Spleen (tissue), 11 donors: ENCODE data around the gene WDR7. TPM values are rescaled to one million over a fixed set of nuclear protein-coding genes. Genes with fewer than 3 reads are reported as not detected.

Experiments used
- DNase-seq: peaks from one replicate; pipeline ENCODE4 v3.0.0-alpha.2; 2020
- H3K27ac ChIP-seq, 8 donors: fragments of 200-600 bp; sonication (generic) in 7 of 8; 1 replicate in 4 of 8; 2 replicates in 4 of 8; pipeline versions ENCODE4 v1.5.0 to v1.8.0; 2016 to 2021; ENCODE audit warnings: inconsistent platforms in 4 of 8, mild to moderate bottlenecking in 4 of 8, moderate library complexity in 1 of 8
- H3K27me3 ChIP-seq, 7 donors: fragments of 200-600 bp; sonication (generic) in 6 of 7; replicated peaks in 1 of 7; 1 replicate in 4 of 7; 2 replicates in 3 of 7; pipeline versions ENCODE4 v1.5.0 to v1.8.0; 2016 to 2021; ENCODE audit warnings: inconsistent platforms in 3 of 7, mild to moderate bottlenecking in 1 of 7
- H3K36me3 ChIP-seq, 6 donors: fragments of 200-600 bp; sonication (generic) in 5 of 6; 1 replicate in 4 of 6; 2 replicates in 2 of 6; pipeline versions ENCODE4 v1.5.0 to v1.8.0; 2016 to 2021; ENCODE audit warnings: inconsistent platforms in 2 of 6
- H3K4me1 ChIP-seq, 6 donors: fragments of 200-600 bp; sonication (generic) in 5 of 6; 1 replicate in 3 of 6; 2 replicates in 3 of 6; pipeline versions ENCODE4 v1.5.0 to v1.8.0; 2016 to 2021; ENCODE audit warnings: inconsistent platforms in 3 of 6
- H3K4me3 ChIP-seq, 8 donors: fragments of 200-600 bp; sonication (generic) in 7 of 8; 1 replicate in 4 of 8; 2 replicates in 4 of 8; pipeline versions ENCODE4 v1.5.0 to v1.8.0; 2016 to 2021; ENCODE audit warnings: inconsistent platforms in 4 of 8, mild to moderate bottlenecking in 4 of 8, moderate library complexity in 2 of 8
- H3K9me3 ChIP-seq, 8 donors: fragments of 200-600 bp; sonication (generic) in 7 of 8; 1 replicate in 4 of 8; 2 replicates in 4 of 8; pipeline versions ENCODE4 v1.5.0 to v1.8.0; 2016 to 2021; ENCODE audit warnings: inconsistent platforms in 4 of 8
- CTCF ChIP-seq, 11 experiments: fragments of 200-600 bp in 7 of 11; fragments of 450-650 bp in 4 of 11; sonication (generic) in 4 of 11; IDR thresholded peaks in 8 of 11; conservative IDR thresholded peaks in 3 of 11; 1 replicate in 7 of 11; 2 replicates in 4 of 11; pipeline versions ENCODE4 v1.4.0 to v1.8.0; 2016 to 2021; ENCODE audit warnings: antibody characterized with exemption in 11 of 11, inconsistent platforms in 4 of 11, mild to moderate bottlenecking in 1 of 11
- POLR2A ChIP-seq, 3 donors: fragments of 450-650 bp; IDR thresholded peaks; one replicate each; pipeline ENCODE4 v1.5.1; 2017; ENCODE audit warnings: antibody characterized with exemption in 3 of 3, mild to moderate bottlenecking in 1 of 3
- POLR2AphosphoS5 ChIP-seq, 3 donors: sonication (generic); formaldehyde crosslinking; IDR thresholded peaks; one replicate each; pipeline ENCODE4 v1.5.1; 2017; ENCODE audit warnings: antibody characterized with exemption in 3 of 3
- WGBS, 5 donors: extraction: QIAGEN DNeasy Blood & Tissue Kit in 3 of 5; methylation state at CpG; one replicate each; pipeline versions ENCODE4 v1.1.5 to v1.1.7; 2013 to 2018; 5-methylcytosine and 5-hydroxymethylcytosine counted together
- intact Hi-C: fragments of 100-400 bp; cut with DNase I; formaldehyde crosslinking; loops from one replicate; pipeline ENCODE4 v1.15.0; 2023; ENCODE audit warnings: low total_unique reads
- polyA plus RNA-seq, 3 donors: library from polyadenylated mRNA; stranded (reverse); fragments of 200-250 nt; gene quantifications; one replicate each; pipeline ENCODE4 v1.2.1, GENCODE V29; 2013
- total RNA-seq, 7 donors: library from RNA; depleted of rRNA in 3 of 7; stranded (reverse); fragments of >200 nt in 3 of 7; fragmentation: NEBNext Ultra II Directional in 4 of 7; extraction: Animal tissue kit (Norgen Biotek cat#: 25700) in 4 of 7; gene quantifications; one replicate each; pipeline versions ENCODE4 v1.1.0 to v1.2.1, GENCODE V29; 2016 to 2021
- donor health status: healthy with polysubstance abuse.
- donor health status: DM: no; HTN: no; CAD: no; lungs with moderate emphysema.
- donor health status: DM: no; HTN: no; CAD: no.
- donor health status: Bipolar disorder and iron deficiency.
- donor health status: healthy.
- donor health status: DM: no; HTN: no; CAD: no.
- donor health status: DM: yes; HTN: yes; CAD: no.

The WDR7 gene
- total and polyA plus RNA-seq, 10 donors: 2.8 to 55.9 (median 42.8) TPM

GRCh38 chr18:56627991-56628390 lies 23.2 kb upstream of the WDR7 start:
- Histone ChIP-seq H3K4me1 (peaks cover 0 to 58% (median 15%) of the 10 kb centered on the region in 6 donors), H3K9me3 (no peaks in the 10 kb centered on the region), H3K27ac (no peak overlapping the region), H3K27me3 (no peaks in the 10 kb centered on the region), H3K4me3 (no peak overlapping the region), H3K36me3 (peaks cover 0 to 62% (median 11%) of the 10 kb centered on the region in 6 donors)
- WGBS, 5 donors: 81 to 90% (median 90%) methylated on average over 2 of the region's 2 CpGs
- TF ChIP-seq CTCF (IDR thresholded peaks at IDR 0.05 in 8 of 11, conservative IDR thresholded peaks at IDR 0.05 in 3 of 11) (no peak), POLR2A (IDR thresholded peaks at IDR 0.05) (no peak), POLR2AphosphoS5 (IDR thresholded peaks at IDR 0.05) (no peak)
- intact Hi-C loops: no loop called here
- no peak for DNase-seq

- TF ChIP-seq CTCF (IDR thresholded peaks at IDR 0.05 in 8 of 11, conservative IDR thresholded peaks at IDR 0.05 in 3 of 11): no peak
- no peak for TF ChIP-seq POLR2A (IDR thresholded peaks at IDR 0.05)
- TF ChIP-seq POLR2AphosphoS5 (IDR thresholded peaks at IDR 0.05): no peak
- WGBS, 5 donors: 92 to 96% (median 92%) methylated on average over 7 of the region's 7 CpGs
- peaks cover 0 to 87% (median 47%) of the 10 kb centered on the region in 6 donors for H3K4me1 ChIP-seq
Measured at GRCh38 chr18:56632070-56633022, 18.8 kb upstream of the WDR7 start.

GRCh38 chr18:56635007-56635406 lies 16.2 kb upstream of the WDR7 start:
- Histone ChIP-seq H3K27ac (no peak overlapping the region), H3K27me3 (no peaks in the 10 kb centered on the region), H3K36me3 (peaks cover 0 to 39% (median 0%) of the 10 kb centered on the region in 6 donors), H3K9me3 (no peaks in the 10 kb centered on the region), H3K4me1 (peaks cover 0 to 74% (median 49%) of the 10 kb centered on the region in 6 donors), H3K4me3 (peak overlapping the region in 1 of 8 donors; percentile 78)
- DNase-seq: no peak
- intact Hi-C loops: no loop called here
- no peak for TF ChIP-seq POLR2A (IDR thresholded peaks at IDR 0.05)
- TF ChIP-seq CTCF (IDR thresholded peaks at IDR 0.05 in 8 of 11, conservative IDR thresholded peaks at IDR 0.05 in 3 of 11): no peak
- no peak for TF ChIP-seq POLR2AphosphoS5 (IDR thresholded peaks at IDR 0.05)
- 91 to 98% (median 92%) methylated on average over 5 of the region's 5 CpGs for WGBS, 5 donors

More at GRCh38 chr18:56632070-56633022, 18.8 kb upstream of the WDR7 start:
- H3K27me3 ChIP-seq: no peaks in the 10 kb centered on the region
- H3K27ac ChIP-seq: no peak overlapping the region
- intact Hi-C loops: no loop called here
- H3K36me3 ChIP-seq: peaks cover 0 to 47% (median 0%) of the 10 kb centered on the region in 6 donors
- no peak for DNase-seq
- no peak overlapping the region for H3K4me3 ChIP-seq
- no peaks in the 10 kb centered on the region for H3K9me3 ChIP-seq

GRCh38 chr18:56637176-56637575 lies 14.0 kb upstream of the WDR7 start:
- 12 to 19% (median 16%) methylated on average over 8 of the region's 8 CpGs for WGBS, 5 donors
- DNase-seq: no peak
- no peak for TF ChIP-seq POLR2AphosphoS5 (IDR thresholded peaks at IDR 0.05)
- TF ChIP-seq POLR2A (IDR thresholded peaks at IDR 0.05): no peak
- TF ChIP-seq CTCF (IDR thresholded peaks at IDR 0.05 in 8 of 11, conservative IDR thresholded peaks at IDR 0.05 in 3 of 11): no peak

More at GRCh38 chr18:56637176-56637575, 14.0 kb upstream of the WDR7 start:
- peaks cover 0 to 57% (median 46%) of the 10 kb centered on the region in 6 donors for H3K4me1 ChIP-seq
- H3K9me3 ChIP-seq: no peaks in the 10 kb centered on the region
- H3K27ac ChIP-seq: peak overlapping the region in 7 of 8 donors; percentile 91 to 96 (median 96)
- intact Hi-C loops: no loop called here
- no peaks in the 10 kb centered on the region for H3K27me3 ChIP-seq
- peaks cover 0 to 28% (median 0%) of the 10 kb centered on the region in 6 donors for H3K36me3 ChIP-seq
- H3K4me3 ChIP-seq: peak overlapping the region; percentile 62 to 92 (median 76)
